GM18505 (cell line): ENCODE measurements around the gene GPR22.

Experiments used
- ATAC-seq: cut with Tn5 transposase; IDR thresholded peaks from one replicate; pipeline ENCODE4 v1.9.1; 2021; ENCODE audit not compliant: unreplicated experiment
- POLR2A ChIP-seq: IDR thresholded peaks from 4 replicates; pipeline ENCODE4 v1.6.1; 2011; ENCODE audit warnings: borderline replicate concordance; ENCODE audit not compliant: insufficient read depth, insufficient read length; ENCODE audit errors: extremely low read depth

GPR22 gene

DNA sequence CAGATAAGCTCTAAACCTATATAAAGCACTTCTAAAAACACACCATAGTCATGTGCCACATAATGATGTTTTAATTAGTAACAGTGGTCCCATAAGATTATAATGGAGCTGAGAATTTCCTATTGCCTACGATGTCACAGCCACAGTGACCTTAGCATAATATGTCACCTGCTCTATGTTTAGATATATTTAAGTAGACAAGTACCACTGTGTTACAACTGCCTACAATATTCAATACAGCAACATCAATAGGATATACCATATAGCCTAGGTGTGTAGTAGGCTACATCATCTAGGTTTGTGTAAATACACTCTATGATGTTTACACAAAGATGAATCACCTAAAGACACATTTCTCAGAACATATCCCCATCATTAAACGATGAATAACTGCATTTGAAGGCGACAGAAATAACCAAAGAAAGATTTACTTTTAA, 24.5 kb downstream of the GPR22 start:
- no peak for TF ChIP-seq POLR2A
- no peak for ATAC-seq

DNA sequence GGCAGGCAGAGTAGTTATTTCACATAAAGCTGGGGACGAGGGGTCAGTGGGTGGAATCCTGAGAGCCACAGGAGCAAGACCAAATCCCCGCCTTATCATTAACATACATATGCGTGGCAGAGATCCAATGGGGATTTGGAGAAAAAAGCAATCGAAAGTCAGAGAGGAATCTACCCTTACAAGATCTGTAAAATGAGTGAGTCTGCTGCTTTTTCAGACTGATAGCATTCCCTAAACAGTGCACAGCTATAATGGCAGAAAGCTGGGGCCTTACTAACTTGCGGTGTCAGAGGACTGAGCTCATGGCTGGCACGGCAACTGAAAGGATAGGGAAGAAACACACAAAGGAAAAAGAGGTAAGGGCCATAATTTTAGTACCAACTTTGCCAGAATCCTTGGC, 25.0 kb downstream of the GPR22 start:
- no peak for TF ChIP-seq POLR2A
- ATAC-seq: no peak

DNA sequence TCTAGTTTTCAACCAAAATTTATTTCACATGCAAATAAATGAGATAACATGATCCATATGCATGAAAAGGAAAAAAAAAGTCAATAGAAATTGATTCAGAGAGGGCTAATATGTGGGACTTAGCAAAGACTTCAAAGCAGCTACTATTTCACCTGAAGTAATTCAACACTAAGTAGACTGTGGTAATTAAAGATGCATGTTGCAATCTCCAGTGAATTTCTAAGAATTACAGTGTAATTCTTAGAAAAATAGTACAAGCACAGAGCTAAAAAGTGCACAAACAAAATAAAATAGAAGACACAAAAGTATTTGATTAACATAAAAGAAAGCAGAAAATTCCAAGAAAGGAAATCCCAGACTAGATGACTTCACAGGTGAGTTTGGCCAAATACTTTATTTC, 25.7 kb downstream of the GPR22 start:
- TF ChIP-seq POLR2A: no peak
- no peak for ATAC-seq

DNA sequence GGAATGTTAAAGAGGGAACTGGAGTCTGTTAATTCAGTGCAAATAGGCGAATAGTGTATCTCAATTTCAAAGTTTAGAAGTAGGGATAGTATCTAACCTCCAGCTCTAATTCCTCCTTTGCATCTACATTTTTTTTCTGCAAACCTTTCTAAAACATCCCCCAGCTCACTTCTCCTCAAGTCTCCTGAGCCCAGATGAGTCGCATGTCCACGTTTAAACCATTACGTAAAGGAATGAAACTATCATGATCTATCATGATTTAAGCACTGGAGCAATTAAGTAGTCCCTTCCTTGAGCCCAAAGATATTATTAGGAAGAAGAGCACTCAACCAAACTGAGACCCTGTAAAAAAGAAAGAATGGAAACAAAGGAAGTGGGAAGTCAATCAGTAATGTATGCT, 29.9 kb downstream of the GPR22 start:
- TF ChIP-seq POLR2A: no peak
- ATAC-seq: no peak

DNA sequence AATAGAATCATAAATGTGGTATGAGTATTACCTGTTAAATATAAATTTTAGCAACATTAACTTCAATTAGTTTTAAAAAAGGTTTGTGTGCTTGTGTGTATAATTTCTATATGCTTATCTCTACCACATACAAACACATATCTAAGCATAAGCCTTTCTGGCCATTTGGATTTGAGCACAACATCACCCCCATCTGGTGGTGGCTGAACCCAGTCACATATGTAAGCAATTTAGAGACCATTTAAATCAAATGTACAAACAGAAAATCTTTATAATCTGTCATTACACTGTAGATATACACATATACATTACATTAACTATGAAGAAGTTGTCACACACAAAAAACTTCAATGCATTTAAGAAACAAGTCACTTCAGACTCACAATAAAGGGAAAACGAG, 31.7 kb downstream of the GPR22 start:
- ATAC-seq: no peak
- TF ChIP-seq POLR2A: no peak

DNA sequence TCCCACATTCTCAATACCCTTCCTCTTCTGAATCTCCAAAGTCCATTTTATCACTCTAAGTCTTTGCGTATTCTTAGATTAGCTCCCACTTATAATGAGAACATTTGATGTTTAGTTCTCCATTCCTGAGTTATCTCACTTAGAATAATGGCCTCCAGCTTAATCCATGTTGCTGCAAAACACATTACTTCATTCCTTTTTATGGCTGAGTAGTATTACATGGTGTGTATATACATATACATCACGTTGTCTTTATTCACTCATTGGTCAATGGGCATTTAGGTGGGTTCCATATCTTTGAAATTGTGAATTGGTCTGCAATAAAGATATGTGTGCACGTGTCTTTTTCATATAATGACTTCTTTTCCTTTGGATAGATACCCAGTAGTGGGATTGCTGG, 32.3 kb downstream of the GPR22 start:
- no peak for ATAC-seq

DNA sequence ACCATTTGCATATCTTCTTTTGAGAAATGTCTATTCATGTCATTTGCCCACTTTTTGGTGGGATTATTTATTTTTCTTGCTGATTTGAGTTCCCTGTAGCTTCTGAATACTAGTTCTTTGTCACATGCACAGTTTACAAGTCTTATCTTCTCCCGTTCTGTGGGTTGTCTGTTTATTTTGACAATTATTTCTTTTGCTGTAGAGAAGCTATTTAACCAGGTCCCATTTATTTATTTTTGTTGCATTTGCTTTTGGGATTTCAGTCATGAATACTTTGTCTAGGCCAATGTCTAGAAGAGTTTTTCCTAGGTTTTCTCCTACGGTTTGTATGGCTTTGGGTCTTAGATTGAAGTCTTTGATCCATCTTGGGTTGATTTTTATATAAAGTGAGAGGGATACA, 32.9 kb downstream of the GPR22 start:
- TF ChIP-seq POLR2A: no peak
- ATAC-seq: no peak

More for the DNA sequence above, 32.3 kb downstream of the GPR22 start:
- no peak for TF ChIP-seq POLR2A

DNA sequence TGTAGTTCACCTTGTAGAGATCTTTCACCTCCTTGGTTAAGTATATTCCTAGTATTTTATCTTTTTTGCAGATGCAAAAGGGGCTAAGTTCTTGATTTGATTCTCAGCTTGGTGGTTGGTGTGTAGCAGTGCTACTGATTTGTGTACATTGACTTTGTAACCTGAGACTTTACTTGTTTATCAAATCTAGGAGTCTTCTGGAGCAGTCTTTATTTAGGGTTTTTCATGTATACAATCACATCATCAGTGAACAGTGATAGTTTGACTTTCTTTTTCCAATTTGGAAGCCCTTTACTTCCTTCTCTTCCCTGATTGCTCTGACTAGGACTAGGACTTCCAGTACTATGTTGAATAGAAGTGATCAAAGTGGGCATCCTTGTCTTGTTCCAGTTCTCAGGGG, 33.8 kb downstream of the GPR22 start:
- no peak for ATAC-seq
- no peak for TF ChIP-seq POLR2A

DNA sequence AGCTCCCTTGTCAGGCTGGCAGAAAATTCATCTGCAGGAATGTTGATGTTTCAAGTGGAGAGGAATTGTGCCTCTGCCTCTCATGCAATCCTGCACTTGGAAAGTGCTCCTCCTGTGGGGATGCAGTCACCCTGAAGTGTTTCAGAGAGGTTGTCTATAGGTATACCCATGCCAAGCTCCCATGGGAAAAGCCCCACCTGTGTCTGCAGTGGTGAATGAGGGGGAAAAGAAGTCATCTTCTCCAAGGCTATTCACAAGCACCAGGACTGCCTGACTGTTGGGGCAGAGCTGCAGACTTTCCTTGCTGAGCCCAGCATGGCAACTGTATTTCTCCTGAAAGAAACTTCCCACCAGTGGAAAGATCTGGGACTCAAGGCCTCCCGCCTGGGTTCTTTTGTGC, 35.5 kb downstream of the GPR22 start:
- no peak for TF ChIP-seq POLR2A
- ATAC-seq: no peak

DNA sequence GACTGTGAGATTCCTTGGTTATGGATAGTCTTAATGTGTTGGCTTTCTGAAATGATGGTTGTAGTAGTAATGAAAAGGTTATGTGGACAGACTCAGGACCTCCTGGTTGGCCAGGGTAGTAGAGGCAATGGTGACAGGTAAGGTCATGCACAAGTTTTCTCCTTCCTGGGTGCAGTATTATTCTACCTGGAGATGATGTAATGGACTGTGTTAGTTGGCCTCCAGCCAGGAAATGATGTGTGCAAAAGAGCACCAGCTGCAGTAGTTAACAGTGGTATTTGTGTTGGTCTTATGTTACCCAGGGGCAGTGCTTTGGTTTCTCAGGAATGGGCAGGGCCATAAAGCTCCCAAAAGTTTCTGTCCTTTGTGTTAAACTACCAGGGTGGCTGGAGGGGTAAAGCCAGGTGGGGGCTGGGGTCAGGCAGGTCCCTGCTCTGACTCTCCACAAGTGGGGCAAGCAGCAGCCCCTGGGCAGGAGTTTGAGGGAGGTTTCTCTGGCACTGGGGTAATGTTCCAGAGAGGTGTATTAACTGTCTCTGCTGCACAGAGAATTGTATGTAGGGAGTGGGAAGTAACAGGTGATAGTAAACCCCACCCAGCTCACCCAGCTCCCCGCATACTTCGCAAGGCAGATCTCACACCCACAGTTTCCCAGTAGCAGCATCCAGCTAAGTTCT, 36.3 kb downstream of the GPR22 start:
- no peak for ATAC-seq
- TF ChIP-seq POLR2A: no peak

DNA sequence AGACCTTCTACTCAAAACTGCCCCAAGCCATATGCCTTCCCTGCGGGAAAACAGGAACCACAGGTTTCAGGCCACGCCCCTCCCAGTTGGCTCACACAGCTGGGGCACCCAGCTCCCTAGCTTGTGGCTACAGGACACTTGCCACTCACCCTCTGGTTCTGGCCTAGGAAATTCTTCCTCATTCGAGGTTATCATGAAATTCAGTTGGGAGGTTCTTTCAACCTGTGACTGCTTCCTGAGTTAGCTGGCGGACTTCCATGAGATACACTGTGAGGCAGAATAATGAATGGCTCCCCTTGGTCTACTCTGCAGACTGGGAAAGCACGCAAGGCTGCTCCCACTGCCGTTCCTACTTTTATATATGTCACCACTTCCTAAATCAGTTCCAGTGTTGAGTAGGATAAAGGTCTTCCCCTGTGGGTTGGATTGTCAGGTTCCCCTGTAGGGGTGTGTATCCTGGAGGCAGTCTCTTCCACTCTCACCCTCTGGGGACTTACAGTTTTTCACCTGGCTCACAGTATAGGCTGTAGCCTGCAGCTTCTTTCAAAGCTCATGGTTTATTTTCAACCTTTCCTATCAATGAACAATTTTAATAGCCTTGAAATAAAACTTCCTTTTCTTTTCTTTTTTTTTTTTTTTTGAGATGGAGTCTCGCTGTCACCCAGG, 37.0 kb downstream of the GPR22 start:
- TF ChIP-seq POLR2A: no peak
- no peak for ATAC-seq
